Measurements from ENCODE around the gene EMSY. TPM values are rescaled to one million over a fixed set of nuclear protein-coding genes. Genes with fewer than 3 reads are reported as not detected.
A peak's percentile ranks its signal among the peaks of the same experiment; 100 is the strongest.

EMSY gene
- total and polyA plus RNA-seq, 2 donors (not counting 3 experiments of a cell fraction or from before 2014, with no cell fraction given), result 18.3 to 25.7 TPM

GRCh38 chr11:76597533-76598425 is 153.0 kb downstream of the EMSY start:
- no peak overlapping the region for H3K4me2 ChIP-seq (ENCODE audit: insufficient read depth, low read length)
- peaks cover 9% of the 10 kb centered on the region for H3K4me1 ChIP-seq (ENCODE audit: control insufficient read depth, extremely low read depth, insufficient read depth, low read length)
- ChIA-PET POLR2A (no interaction called here), CTCF (interaction anchor here (0.9 to 3.2 kb wide), 13 partner anchors 9 to 97 kb away, joined by 3 to 60 read pairs (median 7); partner anchors contain the start of gene LRRC32)
- no peak overlapping the region for H3K27ac ChIP-seq (ENCODE audit: insufficient read depth, low read depth, low read length)
- intact Hi-C loops (cut with micrococcal nuclease), result loop anchor here (1.0 kb wide), 2 partner anchors 18 to 83 kb away; no protein-coding TSS in a partner anchor
- no peaks in the 10 kb centered on the region for H3K79me2 ChIP-seq (ENCODE audit: control insufficient read depth, insufficient read depth, low read length)
- no peak for DNase-seq (ENCODE audit: low read depth, low spot score)
- no peaks in the 10 kb centered on the region for H3K27me3 ChIP-seq (ENCODE audit: control insufficient read depth in 2 of 2, insufficient read depth in 2 of 2, low read length in 2 of 2)
- no peak for FAIRE-seq
- TF ChIP-seq JUN (IDR thresholded peaks at IDR 0.05; ENCODE audit: borderline replicate concordance, insufficient read depth, insufficient read length, low read depth) (no peak), GATA2 (IDR thresholded peaks at IDR 0.05; ENCODE audit: insufficient read depth, insufficient read length, low read depth, low read length) (no peak), FOS (IDR thresholded peaks at IDR 0.05; ENCODE audit: borderline replicate concordance, insufficient read depth, low read length) (no peak), POLR2AphosphoS5 (IDR thresholded peaks at IDR 0.05; ENCODE audit: insufficient read depth, low read depth, low read length) (no peak), EZH2 (IDR thresholded peaks at IDR 0.05; ENCODE audit: borderline replicate concordance, low read depth, low read length, severe bottlenecking) (no peak), MYC (IDR thresholded peaks at IDR 0.05; ENCODE audit: low read depth, low read length) (no peak), POLR2A (IDR thresholded peaks at IDR 0.05; ENCODE audit: low read depth, low read length) (no peak)
- TF ChIP-seq, protein P1, sequence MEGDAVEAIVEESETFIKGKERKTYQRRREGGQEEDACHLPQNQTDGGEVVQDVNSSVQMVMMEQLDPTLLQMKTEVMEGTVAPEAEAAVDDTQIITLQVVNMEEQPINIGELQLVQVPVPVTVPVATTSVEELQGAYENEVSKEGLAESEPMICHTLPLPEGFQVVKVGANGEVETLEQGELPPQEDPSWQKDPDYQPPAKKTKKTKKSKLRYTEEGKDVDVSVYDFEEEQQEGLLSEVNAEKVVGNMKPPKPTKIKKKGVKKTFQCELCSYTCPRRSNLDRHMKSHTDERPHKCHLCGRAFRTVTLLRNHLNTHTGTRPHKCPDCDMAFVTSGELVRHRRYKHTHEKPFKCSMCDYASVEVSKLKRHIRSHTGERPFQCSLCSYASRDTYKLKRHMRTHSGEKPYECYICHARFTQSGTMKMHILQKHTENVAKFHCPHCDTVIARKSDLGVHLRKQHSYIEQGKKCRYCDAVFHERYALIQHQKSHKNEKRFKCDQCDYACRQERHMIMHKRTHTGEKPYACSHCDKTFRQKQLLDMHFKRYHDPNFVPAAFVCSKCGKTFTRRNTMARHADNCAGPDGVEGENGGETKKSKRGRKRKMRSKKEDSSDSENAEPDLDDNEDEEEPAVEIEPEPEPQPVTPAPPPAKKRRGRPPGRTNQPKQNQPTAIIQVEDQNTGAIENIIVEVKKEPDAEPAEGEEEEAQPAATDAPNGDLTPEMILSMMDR (IDR thresholded peaks at IDR 0.05; ENCODE audit: extremely low read depth in 1 of 2, insufficient read depth in 1 of 2, low read depth in 1 of 2, low read length in 2 of 2), result no peak
- TF ChIP-seq, protein P2, sequence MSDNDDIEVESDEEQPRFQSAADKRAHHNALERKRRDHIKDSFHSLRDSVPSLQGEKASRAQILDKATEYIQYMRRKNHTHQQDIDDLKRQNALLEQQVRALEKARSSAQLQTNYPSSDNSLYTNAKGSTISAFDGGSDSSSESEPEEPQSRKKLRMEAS (IDR thresholded peaks at IDR 0.05; ENCODE audit: insufficient read depth, insufficient read length), result no peak
- no peaks in the 10 kb centered on the region for H3K36me3 ChIP-seq (ENCODE audit: control insufficient read depth in 2 of 2, extremely low read depth in 1 of 2, insufficient read depth in 2 of 2, low read length in 2 of 2)
- dilution Hi-C loops (cut with MboI; ENCODE audit: extremely low pct_ligation_motif_present, low sequenced_read_pairs), result no loop called here
- H3K9ac ChIP-seq (replicated peaks; ENCODE audit: extremely low read depth, insufficient read depth, low read length), result no peak overlapping the region
- H2AFZ ChIP-seq (ENCODE audit: low read depth, low read length), result peak overlapping the region; percentile 30
- no peak overlapping the region for H3K4me3 ChIP-seq (replicated peaks in 1 of 3; ENCODE audit: insufficient read depth in 1 of 3, low read depth in 1 of 3, low read length in 3 of 3)
- no peaks in the 10 kb centered on the region for H3K9me3 ChIP-seq (replicated peaks; ENCODE audit: control insufficient read depth, insufficient read depth, low read length)
- H3K9me1 ChIP-seq (replicated peaks; ENCODE audit: control insufficient read depth, extremely low read depth, insufficient read depth, low read length), result no peaks in the 10 kb centered on the region
- no TSS peak for BruUV-seq (replicated peaks)
- H4K20me1 ChIP-seq (replicated peaks; ENCODE audit: control insufficient read depth, extremely low read depth, insufficient read depth, low read length), result no peaks in the 10 kb centered on the region

Data from endothelial cell of umbilical vein (primary cell).